ENCODE data around the gene PRRG4. TPM values are rescaled to one million over a fixed set of nuclear protein-coding genes. Genes with fewer than 3 reads are reported as not detected.

Gene PRRG4
- polyA plus RNA-seq, 3 donors = 6.0 to 6.3 (median 6.2) TPM

- no peak for DNase-seq (ENCODE audit: low read depth in 3 of 3, low spot score in 2 of 3)
Measured at GRCh38 chr11:32905028-32905667, 75.4 kb downstream of the PRRG4 start.

Other genes with a start within 250 kb of the PRRG4 start
- gene EIF3M, start 246.1 kb upstream of the PRRG4 start, polyA plus RNA-seq (ENCODE audit: insufficient read length in 3 of 3) = 100 to 1,000 TPM; 769 to 799 (median 780) TPM
- gene CCDC73, start 35.3 kb upstream of the PRRG4 start, polyA plus RNA-seq (ENCODE audit: insufficient read length in 3 of 3) = under 1 TPM; 0.19 to 0.26 (median 0.23) TPM
- 10 to 100 TPM; 38.3 to 44.5 (median 41.5) TPM for gene QSER1, start 62.9 kb downstream of the PRRG4 start, polyA plus RNA-seq (ENCODE audit: insufficient read length in 3 of 3)
- gene DEPDC7, start 186.0 kb downstream of the PRRG4 start, polyA plus RNA-seq (ENCODE audit: insufficient read length in 3 of 3) = 1 to 10 TPM; 6.7 to 8.5 (median 7.4) TPM
- gene TCP11L1, start 209.6 kb downstream of the PRRG4 start, polyA plus RNA-seq (ENCODE audit: insufficient read length in 3 of 3) = 10 to 100 TPM in 1 of 3 donors, 1 to 10 TPM in 2; 8.8 to 10.2 (median 9.6) TPM

Data from right renal cortex interstitium (tissue), 3 donors.